ENCODE data around the gene NETO1.

The NETO1 gene

DNA sequence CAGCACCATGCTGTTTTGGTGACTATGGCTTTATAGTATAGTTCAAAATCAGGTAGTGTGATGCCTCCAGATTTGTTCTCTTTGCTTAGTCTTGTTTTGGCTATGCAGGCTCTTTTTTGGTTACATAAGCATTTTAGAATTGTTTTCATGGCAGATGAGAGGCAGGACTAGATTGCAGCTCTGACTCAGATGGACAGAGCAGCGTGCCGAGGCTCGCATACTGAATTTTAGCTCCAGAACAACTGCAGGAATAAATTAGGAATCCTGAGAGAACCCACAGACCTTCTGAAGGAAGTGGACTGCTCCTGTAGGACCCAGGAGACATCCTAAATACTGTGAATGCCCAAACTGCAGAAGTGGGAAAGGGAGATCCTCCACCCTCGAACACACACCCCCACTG is 141.6 kb downstream of the NETO1 start:
- no peak for DNase-seq (ENCODE audit: low read depth)

- DNase-seq (ENCODE audit: low read depth), result no peak
Observed at GRCh38 chr18:72721330-72721729, 146.5 kb downstream of the NETO1 start.

DNA sequence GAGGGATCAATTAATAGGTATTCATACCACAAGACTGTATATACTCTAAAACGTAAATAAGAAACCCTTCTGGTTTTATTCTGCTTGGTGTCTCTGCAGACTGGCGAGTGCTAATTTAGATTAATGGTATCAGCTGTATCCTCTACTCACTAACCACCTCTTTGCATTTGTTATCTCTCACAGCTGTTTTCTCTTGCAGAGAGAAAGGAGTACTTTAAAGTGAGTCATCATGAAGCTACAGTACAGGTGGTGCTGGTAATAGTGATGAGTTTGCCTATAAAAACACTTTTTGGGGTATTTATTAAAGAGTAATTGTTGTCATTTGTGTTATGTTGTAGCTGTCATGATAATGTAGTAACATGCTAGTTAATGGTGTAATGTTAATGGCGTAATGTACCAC is 147.7 kb downstream of the NETO1 start:
- no peak for DNase-seq (ENCODE audit: low read depth)

DNA sequence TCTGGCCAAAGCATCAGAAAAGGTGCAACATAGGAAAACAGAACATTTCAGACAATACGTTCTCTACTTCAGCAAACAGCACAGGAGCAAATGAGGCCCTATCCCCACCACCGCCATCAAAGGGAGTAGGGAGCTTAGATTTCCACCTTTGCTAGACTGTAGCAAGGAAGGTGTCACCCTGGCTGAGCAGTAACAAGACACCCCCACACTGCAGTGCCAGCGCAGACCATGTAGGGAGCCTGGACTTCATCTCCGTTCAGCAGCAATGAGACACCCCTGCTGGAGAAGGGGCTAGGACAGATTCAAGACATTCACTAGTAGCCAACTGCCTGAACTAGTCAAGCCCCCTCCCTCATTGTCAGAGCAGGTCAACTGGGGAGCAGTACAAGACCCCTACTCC is 163.6 kb downstream of the NETO1 start:
- DNase-seq (ENCODE audit: low read depth), result no peak

DNA sequence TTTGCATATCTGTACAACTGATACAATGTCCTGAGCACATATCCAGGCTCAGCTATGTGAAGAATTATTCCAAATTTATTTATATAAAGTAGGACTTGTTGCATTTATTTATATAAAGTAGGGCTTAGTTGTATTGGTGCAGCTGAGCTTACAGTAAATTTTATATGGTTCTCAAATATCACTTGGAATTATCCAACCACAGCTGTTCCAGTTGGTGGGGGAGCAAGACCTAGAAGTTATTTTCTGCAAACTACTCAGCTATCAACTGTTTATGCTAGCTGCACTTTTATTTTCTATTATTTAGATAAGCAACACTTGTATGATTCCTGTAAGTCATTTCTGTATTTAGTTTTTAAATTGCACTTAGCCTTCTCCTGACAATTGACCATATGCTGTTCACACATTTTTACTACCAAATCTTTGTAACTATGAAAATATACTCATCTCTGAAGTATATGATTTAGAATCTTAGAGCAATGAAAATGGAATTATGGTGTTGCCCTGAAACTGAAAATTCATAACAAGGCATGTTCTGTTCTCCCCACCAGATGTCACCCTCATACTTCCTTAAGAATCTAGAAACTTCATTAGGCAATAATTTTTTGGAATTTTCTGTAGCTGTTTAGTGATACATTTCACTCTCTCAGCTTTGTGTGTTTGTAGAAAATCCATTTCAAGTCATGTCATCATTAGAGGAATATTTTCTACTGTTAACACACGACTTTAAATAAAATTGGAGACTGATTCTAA is 166.7 kb downstream of the NETO1 start:
- DNase-seq (ENCODE audit: low read depth), result peak; percentile 16

DNA sequence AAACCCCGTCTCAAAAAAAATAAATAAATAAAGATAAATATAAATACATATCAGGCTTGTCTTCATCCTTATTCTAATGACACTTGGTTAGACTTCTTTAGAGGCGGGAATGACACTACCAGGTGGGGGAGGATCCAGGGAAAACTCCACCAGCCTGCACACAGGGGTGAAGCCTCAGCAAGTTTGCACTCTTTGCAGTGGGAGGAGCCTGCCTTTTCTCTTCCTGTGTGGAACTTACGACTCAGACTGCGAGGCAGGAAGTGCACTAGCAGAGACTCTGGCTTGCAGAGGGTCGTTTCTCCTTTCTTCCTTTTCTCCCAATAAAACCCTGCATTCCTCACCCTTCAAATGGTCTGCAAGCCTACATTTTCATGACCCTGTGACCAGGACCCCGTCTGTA is 170.1 kb downstream of the NETO1 start:
- DNase-seq (ENCODE audit: low read depth), result no peak

GRCh38 chr18:72692595-72692994 is 175.2 kb downstream of the NETO1 start:
- DNase-seq (ENCODE audit: low read depth), result no peak

Measured in iris pigment epithelial cell (primary cell).